Measurements from ENCODE around the gene CRYBG3. TPM values are rescaled to one million over a fixed set of nuclear protein-coding genes. Genes with fewer than 3 reads are reported as not detected.

The CRYBG3 gene
- total RNA-seq, 1 donor from 2014 or later, result 10.5 TPM

- Histone ChIP-seq H3K27me3 (ENCODE audit: control insufficient read depth, insufficient read depth, low read length) (no peaks in the 10 kb centered on the region), H3K4me3 (ENCODE audit: low read depth, low read length) (no peak overlapping the region), H3K36me3 (ENCODE audit: control insufficient read depth, insufficient read depth, low read length) (peaks cover 1% of the 10 kb centered on the region)
- no peak for TF ChIP-seq CTCF (IDR thresholded peaks at IDR 0.05; ENCODE audit: insufficient read depth, low read length, poor library complexity, severe bottlenecking)
- no peak for DNase-seq (ENCODE audit: low read depth)
Observed at GRCh38 chr3:97932387-97932801, 110.6 kb downstream of the CRYBG3 start.

- no peaks in the 10 kb centered on the region for H3K27me3 ChIP-seq (ENCODE audit: control insufficient read depth, insufficient read depth, low read length)
- peaks cover 1% of the 10 kb centered on the region for H3K36me3 ChIP-seq (ENCODE audit: control insufficient read depth, insufficient read depth, low read length)
- no peak for DNase-seq (ENCODE audit: low read depth)
- TF ChIP-seq CTCF (IDR thresholded peaks at IDR 0.05; ENCODE audit: insufficient read depth, low read length, poor library complexity, severe bottlenecking), result no peak
- H3K4me3 ChIP-seq (ENCODE audit: low read depth, low read length), result no peak overlapping the region
Observed at GRCh38 chr3:97934980-97935695, 113.3 kb downstream of the CRYBG3 start.

- peaks cover 1% of the 10 kb centered on the region for H3K36me3 ChIP-seq (ENCODE audit: control insufficient read depth, insufficient read depth, low read length)
- no peak overlapping the region for H3K4me3 ChIP-seq (ENCODE audit: low read depth, low read length)
- no peak for DNase-seq (ENCODE audit: low read depth)
- TF ChIP-seq CTCF (IDR thresholded peaks at IDR 0.05; ENCODE audit: insufficient read depth, low read length, poor library complexity, severe bottlenecking), result no peak
- H3K27me3 ChIP-seq (ENCODE audit: control insufficient read depth, insufficient read depth, low read length), result no peaks in the 10 kb centered on the region
Observed at GRCh38 chr3:97935842-97936241, 114.0 kb downstream of the CRYBG3 start.

DNA sequence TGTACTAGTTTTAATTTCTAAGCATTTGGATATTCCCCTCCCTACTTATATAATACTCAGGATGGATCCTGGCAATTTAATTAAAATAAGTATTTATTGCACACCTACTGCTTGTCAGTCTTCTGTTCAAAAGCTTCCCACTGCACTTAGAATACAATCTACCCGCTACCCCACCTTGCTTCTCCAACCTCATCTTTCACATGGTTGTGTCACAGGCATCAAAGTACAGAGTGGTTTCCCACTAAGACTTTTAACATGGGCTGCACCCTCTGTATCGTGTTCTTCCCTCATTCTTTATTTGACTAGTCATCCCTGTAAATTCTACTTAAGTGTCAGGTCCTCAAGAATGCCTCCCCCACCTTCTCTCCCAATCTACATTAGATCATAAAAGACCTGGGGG is 115.4 kb downstream of the CRYBG3 start:
- H3K36me3 ChIP-seq (ENCODE audit: control insufficient read depth, insufficient read depth, low read length), result peaks cover 1% of the 10 kb centered on the region
- H3K27me3 ChIP-seq (ENCODE audit: control insufficient read depth, insufficient read depth, low read length), result no peaks in the 10 kb centered on the region
- no peak for TF ChIP-seq CTCF (IDR thresholded peaks at IDR 0.05; ENCODE audit: insufficient read depth, low read length, poor library complexity, severe bottlenecking)
- no peak overlapping the region for H3K4me3 ChIP-seq (ENCODE audit: low read depth, low read length)
- no peak for DNase-seq (ENCODE audit: low read depth)

DNA sequence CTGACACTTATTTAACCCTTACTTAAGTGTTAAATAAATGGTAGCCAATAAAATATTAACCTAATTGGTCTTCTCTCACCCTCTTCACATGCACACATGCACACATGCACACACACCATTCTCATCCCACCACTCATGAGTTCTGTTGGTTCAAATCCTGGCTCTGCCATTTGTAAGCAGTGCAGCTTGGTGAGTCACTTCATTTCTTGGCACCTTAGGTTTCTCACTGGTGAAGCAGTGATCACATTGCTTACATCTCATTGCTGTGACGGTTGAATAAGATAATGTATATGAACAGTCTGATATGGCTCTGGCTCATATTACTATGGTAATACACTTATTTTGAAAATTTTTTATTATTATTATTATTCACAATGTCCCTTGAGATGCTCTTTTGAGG is 116.6 kb downstream of the CRYBG3 start:
- no peak for DNase-seq (ENCODE audit: low read depth)
- no peak for TF ChIP-seq CTCF (IDR thresholded peaks at IDR 0.05; ENCODE audit: insufficient read depth, low read length, poor library complexity, severe bottlenecking)
- no peak overlapping the region for H3K4me3 ChIP-seq (ENCODE audit: low read depth, low read length)
- H3K27me3 ChIP-seq (ENCODE audit: control insufficient read depth, insufficient read depth, low read length), result no peaks in the 10 kb centered on the region
- H3K36me3 ChIP-seq (ENCODE audit: control insufficient read depth, insufficient read depth, low read length), result peaks cover 1% of the 10 kb centered on the region

DNA sequence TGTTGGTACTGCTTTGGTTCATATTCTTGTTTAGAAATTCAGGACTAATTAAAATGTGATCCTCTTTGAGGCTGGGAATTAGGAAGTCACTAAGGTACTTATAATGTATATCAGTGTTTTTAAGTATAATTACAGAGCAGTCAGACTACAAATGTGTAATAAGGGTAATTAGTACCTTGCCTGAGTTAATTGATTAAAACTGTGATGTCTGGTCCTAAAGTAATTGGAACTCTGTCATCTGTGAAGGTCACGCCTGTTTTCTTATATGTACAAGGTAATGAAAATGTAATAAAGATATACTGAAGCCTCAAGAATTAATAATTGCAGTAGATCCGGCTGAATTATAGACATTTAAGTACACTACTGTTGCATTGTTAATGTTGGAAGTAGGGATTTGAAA is 117.6 kb downstream of the CRYBG3 start:
- no peak for DNase-seq (ENCODE audit: low read depth)
- no peak for TF ChIP-seq CTCF (IDR thresholded peaks at IDR 0.05; ENCODE audit: insufficient read depth, low read length, poor library complexity, severe bottlenecking)
- Histone ChIP-seq H3K27me3 (ENCODE audit: control insufficient read depth, insufficient read depth, low read length) (no peaks in the 10 kb centered on the region), H3K4me3 (ENCODE audit: low read depth, low read length) (no peak overlapping the region), H3K36me3 (ENCODE audit: control insufficient read depth, insufficient read depth, low read length) (peaks cover 1% of the 10 kb centered on the region)
